ENCODE results near the gene MICU2. TPM values are rescaled to one million over a fixed set of nuclear protein-coding genes. Genes with fewer than 3 reads are reported as not detected.

The MICU2 gene
- total and polyA plus RNA-seq, 2 of the 13 experiments (the other 11 are each of a cell fraction or from before 2014, with no cell fraction given): 31.7 to 42.4 TPM

GRCh38 chr13:21538753-21539152, 65.2 kb downstream of the MICU2 start:
- H3K79me2 ChIP-seq (ENCODE audit: insufficient read depth, low read length): peaks cover 3% of the 10 kb centered on the region
- H3K9me3 ChIP-seq (ENCODE audit: low read length): no peaks in the 10 kb centered on the region
- no peak overlapping the region for H3K4me2 ChIP-seq (ENCODE audit: low read depth, low read length)
- FAIRE-seq: no peak
- H3K4me3 ChIP-seq (replicated peaks in 1 of 3; ENCODE audit: insufficient read depth in 1 of 3, low read depth in 2 of 3, low read length in 3 of 3): no peak overlapping the region
- H2AFZ ChIP-seq (ENCODE audit: low read length): no peak overlapping the region
- H3K27me3 ChIP-seq (ENCODE audit: control insufficient read depth in 1 of 2, insufficient read depth in 2 of 2, low read length in 2 of 2): no peaks in the 10 kb centered on the region
- POLR2A ChIA-PET: no interaction called here
- H3K4me1 ChIP-seq (ENCODE audit: insufficient read depth, low read length): peaks cover 27% of the 10 kb centered on the region
- CTCF ChIA-PET (ENCODE audit: low intra/inter-chr PET ratio, low total read pairs): no interaction called here
- DNase-seq (ENCODE audit: low spot score): no peak
- no peaks in the 10 kb centered on the region for H4K20me1 ChIP-seq (ENCODE audit: insufficient read depth, low read length)
- intact Hi-C loops (cut with micrococcal nuclease; ENCODE audit: unreplicated experiment) (no loop called here), in situ Hi-C loops (cut with HindIII; ENCODE audit: extremely low pct_ligation_motif_present, low pct_unique_long_range_greater_than_20kb) (no loop called here)
- H3K36me3 ChIP-seq (replicated peaks in 1 of 2; ENCODE audit: control insufficient read depth in 1 of 2, insufficient read depth in 2 of 2, low read length in 2 of 2): peaks cover 2 to 17% of the 10 kb centered on the region in 2 experiments; a peak in 3 of 5 replicates
- no peak overlapping the region for H3K27ac ChIP-seq (ENCODE audit: extremely low read length, insufficient read depth, low read length)
- WGBS (ENCODE audit: low lambda C conversion rate): 100% methylated on average over 1 of the region's 1 CpG
- H3K9ac ChIP-seq (ENCODE audit: insufficient read depth, low read depth, low read length): no peak overlapping the region
- no peak for ATAC-seq
- no peak for TF ChIP-seq AGO1 (IDR thresholded peaks at IDR 0.05; ENCODE audit: low read depth, low read length, poor library complexity, severe bottlenecking)
- no peak for TF ChIP-seq ZNF740 (CRISPR knock-in tag; IDR thresholded peaks at IDR 0.05)
- no peak for TF ChIP-seq RORA (CRISPR knock-in tag; IDR thresholded peaks at IDR 0.05)
- no peak for TF ChIP-seq CREM (IDR thresholded peaks at IDR 0.05)
- TF ChIP-seq CREM (CRISPR knock-in tag; IDR thresholded peaks at IDR 0.05): no peak
- TF ChIP-seq ZNF564 (CRISPR knock-in tag; IDR thresholded peaks at IDR 0.05): no peak
- TF ChIP-seq PRDM10 (CRISPR knock-in tag; IDR thresholded peaks at IDR 0.05; ENCODE audit: low read depth): no peak
- no TSS peak for BruUV-seq (replicated peaks)

All from HepG2 (cell line).